Hematopoietic multipotent progenitor cell treated with erythropoietin and hydrocortisone succinate and interleukin-3 and kit ligand, for 15 days (in vitro differentiated cells): ENCODE data around the gene CNRIP1.
"Not testable (repeated sequence)": the region's sequence is repeated elsewhere in the genome, so short reads cannot be mapped to it uniquely, and the experiment has no call there.

Experiments used
- DNase-seq: peaks from one replicate; pipeline ENCODE4 v3.0.0-alpha.2; 2015; ENCODE audit warnings: low spot score

Gene CNRIP1

DNA sequence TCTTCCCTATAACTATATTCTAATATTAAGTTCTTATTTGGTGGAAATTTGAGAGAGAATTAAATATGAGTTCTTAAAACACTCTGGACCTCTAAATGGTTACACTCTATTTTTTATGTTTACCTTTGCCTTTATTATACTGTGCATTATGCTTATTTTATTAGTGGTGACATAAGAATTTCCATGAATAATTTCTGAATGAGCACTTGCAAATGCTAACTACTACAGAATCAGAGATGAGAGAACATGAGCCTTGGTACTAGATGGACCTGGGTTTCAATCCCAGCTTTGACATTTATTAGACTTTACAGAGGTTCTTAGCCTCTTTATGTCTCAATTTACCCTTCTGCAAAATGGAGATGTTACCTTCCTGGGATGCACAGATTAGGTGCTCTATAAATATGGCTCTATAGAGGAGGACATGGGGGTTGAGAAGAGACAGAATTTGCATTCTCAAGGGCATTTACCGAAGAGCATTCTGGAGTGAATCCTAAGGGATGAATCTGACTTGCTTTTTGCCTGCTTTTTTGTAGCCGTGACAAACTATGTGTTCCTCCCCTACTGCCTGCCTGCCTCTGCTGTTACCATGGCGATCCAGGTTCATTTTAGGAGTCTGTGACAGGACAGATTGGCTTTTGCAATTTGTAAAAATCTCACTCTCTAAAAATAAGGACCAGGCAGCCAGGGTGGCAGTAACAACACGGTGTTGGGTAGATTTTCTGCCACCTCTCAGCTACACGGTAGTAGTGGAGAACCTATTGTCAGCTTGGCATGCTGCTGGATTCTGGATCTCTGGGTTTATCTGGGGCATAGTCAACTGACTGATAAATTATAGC is 20.7 kb upstream of the CNRIP1 start:
- no peak for DNase-seq

DNA sequence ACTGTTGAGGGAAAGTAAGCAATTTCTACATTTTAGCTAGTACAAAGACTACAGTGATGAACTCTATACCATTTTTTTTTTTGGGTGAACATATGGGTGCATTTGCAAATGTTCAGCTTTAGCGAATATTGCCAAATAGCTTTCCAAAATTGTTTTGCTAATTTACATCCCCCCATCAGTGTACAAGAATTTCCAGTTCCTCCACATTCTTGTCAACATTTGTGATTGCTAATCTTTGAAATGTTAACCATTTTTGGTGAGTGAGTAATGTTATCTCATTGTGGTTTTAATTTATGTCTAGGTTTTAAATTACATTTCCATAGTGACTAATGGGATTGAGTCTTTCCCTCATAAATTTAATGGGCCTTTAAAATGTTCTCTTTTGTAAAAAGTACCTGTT is 16.4 kb upstream of the CNRIP1 start:
- DNase-seq = no peak

DNA sequence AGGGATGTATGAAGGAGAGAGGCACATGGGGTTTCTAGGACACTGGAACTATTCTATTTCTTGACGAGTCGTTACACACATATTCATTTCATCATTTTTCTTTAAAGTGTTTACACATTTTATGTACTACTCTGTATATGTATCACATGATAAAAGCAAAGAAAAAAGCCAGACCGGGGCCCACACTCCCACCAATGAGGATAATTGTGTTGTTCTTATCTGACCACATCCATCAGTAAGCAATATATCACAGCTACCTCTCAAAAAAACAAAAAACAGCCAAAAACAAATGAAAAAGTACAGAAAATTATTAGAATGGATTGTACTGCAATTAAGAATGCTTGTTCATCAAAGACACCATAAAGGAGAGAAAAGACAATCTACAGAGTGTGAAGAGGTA is 14.2 kb upstream of the CNRIP1 start:
- no peak for DNase-seq

DNA sequence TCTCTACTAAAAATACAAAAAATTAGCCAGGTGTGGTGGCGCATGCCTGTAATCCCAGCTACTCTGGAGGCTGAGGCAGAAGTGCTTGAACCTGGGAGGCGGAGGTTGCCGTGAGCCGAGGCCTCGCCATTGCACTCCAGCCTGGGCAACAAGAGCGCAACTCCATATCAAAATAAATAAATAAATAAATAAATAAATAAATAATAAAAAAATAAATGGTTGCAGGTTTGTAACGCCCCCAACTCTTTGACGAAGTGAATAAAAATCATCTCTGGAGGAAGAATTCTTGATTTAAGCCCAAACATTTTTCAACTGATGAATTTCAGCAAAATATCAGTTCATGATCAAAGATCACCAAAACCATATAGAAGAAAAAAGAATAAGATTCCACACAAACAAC is 13.3 kb upstream of the CNRIP1 start:
- DNase-seq = no peak

DNA sequence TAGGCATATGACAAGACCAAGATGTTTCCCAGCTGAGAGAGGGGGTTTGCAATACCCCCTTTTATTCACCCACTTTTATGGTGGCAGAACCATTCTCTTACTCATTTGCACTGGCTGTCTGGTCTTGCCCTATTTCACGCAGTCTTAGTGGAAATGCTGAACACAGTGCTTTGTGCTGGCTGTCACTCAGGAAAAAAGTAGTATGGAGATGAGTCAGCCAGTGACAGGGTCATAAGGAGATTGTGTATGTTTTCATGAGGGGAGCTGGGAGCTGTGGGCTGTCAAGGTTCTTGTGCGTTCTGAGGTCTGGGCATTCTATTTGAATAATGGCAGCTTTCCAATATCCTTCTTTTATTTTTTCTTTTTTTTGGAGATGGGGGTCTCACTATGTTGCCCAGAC is 10.9 kb upstream of the CNRIP1 start:
- DNase-seq = no peak

DNA sequence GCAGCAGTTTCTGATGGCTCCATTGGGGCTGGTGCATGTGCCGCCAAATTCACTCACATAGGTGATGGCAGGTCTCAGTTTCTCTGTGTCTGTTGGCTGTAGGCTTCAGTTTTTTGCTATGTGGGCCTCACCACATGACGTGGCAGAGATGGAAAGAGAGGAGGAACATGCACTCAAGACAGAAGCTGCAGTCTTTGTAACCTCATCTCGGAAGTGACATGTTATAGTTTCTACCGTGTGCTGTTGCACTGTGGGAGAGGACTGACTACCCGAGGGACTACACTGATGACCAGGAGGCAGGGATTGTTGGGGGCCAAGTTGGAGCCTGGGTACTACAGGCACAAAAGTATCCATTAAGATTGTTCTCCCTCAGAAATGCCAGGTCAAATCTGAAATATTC is 9.2 kb upstream of the CNRIP1 start:
- no peak for DNase-seq

DNA sequence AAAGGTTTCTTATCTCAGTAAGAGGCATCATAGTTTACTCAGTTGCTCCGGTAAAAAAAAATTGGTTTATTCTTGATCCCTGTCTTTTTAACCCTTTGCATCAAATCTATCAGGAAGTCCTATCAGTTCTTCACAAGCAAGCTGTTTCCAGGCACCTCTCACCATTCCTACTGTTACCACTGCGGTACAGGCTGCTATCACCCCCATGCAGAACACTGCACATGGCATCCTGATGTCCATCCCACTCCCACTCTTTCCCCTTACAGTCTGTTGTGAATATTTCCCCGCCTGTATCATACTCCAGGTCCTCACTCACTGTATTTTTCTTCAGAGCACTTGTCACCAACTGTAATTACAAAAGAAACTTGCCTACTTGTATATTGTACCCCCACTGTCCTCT is 5.3 kb upstream of the CNRIP1 start:
- no peak for DNase-seq

DNA sequence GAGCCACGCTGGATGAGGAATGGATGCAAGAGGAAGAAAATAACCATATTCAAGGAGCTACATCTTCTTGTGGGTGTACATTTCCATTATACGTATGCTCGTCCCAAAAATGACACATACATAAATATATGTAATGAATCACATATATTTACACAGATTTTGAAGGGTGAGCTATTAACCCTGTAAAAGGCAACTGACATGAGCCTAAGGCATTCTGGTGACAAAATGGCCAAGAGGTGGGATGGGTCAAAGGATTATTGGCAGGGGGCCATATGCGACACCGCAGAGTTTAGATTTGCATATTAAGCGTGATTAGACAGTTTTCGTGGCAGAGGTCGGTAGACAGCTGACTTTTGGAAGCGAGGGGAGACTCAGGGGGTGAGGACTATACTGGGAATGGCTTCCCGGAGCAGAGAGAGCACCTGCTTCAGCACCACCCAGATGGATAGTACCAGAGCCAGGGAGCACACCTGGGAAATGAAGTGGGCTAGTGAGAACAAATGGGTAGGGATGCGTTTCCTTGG is 431 bp upstream of the CNRIP1 start:
- peak; percentile 91 for DNase-seq

DNA sequence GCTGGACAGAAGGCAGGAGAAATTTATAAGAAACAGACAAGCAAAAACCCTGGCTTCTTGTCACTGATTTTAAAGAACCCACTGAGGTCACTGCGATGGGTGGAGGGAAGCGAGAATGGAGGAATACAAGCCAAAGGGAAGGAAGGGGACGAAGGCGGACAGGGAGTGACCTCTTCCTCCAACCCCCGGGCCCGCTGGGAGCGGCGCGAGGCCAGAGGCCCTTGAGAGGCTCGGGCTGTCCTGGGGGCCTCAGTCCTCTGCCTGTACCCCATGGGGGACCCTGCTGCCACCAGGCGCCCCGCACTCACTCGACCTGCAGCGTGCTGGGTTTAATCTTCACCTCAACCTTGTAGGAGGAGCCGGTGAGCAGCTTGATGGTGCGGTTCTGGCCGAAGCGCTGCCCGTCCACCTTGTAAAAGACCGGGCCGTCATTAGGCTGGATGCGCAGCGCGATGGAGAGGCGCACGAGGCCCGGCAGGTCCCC is 793 bp downstream of the CNRIP1 start:
- DNase-seq = peak; percentile 35

DNA sequence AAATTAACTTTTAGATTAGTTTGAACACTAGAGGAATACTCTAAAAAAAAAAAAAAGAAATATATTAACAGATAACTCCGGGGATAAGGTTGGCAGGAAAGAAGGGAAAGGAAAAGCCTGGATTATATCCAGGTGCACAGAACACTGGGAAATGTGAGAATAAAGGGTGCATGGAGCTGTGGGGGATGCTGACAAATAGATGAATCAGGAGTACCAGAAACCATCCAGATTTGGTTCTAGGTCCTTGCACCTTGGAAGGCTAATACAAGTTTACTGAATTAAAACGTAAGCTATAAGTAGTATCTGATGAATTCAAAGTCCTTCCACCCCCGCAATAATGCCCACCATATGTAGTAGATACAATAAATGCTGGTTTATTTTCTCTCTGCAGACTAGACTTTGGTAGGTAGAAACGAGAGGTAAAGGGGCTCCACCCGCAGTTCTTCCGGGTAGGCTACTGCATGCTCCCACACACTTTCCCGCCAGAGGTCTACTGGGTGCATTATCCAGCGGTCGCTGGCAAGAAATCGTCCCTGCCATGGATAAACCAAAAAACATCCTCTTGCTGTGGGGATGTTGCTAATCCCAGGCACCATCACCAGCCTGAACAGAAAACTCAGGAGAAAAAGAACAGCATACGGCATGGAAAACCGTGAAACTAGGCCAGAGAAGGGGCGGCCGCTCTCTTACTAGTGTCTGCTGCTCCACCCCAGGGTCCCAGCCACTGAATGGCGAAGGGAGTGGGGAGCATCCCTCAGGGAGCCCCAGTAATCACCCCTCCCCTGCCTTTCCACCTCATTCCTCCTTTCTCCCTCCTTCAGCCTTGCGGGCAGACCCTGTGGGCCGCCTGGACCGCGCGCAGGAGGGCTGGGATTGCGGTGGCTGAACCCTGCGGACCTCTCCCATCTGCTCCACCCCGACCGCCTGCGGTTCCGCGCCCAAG is 1.5 kb downstream of the CNRIP1 start:
- DNase-seq = peak; percentile 13

DNA sequence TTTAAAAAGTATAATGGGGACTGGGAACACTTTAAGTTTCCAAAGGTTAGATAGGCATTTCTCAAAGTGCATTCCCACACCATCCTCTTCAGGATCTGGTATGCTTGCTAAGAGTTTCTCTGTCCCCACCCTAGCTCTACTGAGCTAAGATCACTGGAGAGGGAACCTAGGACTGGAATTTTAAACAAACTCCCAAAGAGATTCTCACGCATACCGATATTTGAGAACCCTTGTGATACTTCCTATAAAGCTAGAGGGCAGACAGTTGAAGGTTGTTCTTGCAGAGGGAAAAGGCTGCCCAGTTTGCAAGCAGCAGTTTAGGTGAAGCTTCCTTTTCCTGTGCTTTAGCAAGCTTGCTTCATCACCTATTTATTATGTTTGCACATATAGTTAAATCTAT is 3.6 kb downstream of the CNRIP1 start:
- no peak for DNase-seq

DNA sequence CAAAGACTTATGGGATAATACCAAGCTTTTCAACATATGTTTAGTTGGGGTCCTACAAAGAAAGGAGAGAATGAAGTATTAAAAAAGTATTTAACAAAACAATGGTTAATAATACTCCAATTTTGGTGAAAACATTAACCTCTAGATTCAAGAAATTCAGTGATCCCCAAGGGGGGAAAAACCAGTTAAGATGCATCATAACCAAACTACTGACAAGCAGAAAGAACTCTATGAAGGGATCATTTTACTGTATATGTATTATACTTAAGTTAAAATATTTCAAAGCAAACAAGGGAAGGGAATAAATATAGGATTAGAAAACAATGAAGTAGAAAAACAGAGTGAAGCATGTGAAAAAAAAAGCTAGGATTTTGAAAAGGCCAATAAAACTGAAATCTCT is 8.7 kb downstream of the CNRIP1 start:
- DNase-seq = no peak

DNA sequence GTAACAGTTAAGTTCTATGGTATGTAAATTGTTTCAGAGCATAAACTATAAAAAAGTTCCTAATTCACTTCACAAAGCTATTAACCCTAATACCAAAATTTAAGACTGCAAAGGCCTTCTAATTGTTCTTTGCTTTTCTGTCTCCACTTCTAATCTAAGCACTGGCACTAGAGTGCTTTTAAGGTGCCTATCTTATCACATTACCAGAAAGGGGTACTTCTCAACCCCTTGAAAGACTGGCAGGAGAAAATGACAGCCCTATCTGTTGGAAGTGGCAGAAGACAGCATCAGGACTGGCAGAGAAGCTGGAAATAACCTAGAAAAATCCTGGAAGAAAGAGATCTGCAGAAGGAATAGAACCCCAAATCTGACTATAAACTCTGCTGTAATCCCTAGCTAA is 10.3 kb downstream of the CNRIP1 start:
- DNase-seq = no peak

DNA sequence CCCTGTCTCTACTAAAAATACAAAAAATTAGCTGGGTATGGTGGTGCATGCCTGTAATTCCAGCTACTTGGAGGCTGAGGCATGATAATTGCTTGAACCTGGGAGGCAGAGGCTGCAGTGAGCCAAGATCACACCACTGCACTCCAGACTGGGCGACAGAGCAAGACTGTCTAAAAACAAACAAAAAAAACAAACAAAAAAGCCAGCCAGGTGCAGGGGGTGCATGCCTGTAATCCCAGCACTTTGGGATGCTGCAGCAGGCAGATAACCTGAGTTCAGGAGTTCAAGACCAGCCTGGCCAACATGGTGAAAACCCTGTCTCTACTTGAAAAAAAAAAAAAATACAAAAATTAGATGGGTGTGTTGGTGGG is 15.9 kb downstream of the CNRIP1 start:
- not testable (repeated sequence) for DNase-seq

DNA sequence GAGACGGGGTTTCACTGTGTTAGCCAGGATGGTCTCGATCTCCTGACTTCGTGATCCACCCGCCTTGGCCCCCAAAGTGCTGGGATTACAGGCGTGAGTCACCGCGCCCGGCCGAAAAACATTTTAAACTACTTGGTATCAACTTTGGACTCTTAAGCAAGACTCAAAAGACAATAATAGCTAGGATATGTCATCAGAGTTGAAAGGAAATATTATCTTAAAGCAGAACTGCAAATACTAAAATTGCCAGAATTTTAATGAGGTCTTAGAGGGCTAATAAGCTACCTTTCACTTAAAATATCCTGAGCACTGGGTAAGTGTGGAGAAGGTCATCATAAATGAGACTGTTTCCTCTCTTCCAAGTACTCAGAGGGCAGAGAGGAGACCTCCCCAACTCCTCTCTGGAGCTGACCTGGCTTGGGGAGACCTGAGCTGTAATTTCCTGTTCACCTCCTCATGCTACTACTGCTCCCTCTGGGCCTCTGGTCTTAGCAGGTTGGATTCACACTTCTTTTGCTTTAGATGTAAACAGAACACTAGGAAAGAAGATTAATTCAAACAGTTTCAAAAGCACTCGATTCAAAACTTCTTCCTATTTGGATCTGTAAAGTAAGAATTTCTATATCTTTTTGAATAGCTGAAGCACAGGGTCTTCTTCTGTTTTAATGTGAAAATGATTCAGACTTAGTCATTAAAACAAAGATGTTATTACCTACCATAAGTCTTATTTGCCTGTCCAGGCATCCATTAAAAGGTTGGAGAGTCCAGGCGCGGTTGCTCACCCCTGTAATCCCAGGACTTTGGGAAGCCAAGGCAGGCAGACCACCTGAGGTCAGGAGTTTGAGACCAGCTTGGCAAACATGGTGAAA is 16.5 kb downstream of the CNRIP1 start:
- DNase-seq = no peak

DNA sequence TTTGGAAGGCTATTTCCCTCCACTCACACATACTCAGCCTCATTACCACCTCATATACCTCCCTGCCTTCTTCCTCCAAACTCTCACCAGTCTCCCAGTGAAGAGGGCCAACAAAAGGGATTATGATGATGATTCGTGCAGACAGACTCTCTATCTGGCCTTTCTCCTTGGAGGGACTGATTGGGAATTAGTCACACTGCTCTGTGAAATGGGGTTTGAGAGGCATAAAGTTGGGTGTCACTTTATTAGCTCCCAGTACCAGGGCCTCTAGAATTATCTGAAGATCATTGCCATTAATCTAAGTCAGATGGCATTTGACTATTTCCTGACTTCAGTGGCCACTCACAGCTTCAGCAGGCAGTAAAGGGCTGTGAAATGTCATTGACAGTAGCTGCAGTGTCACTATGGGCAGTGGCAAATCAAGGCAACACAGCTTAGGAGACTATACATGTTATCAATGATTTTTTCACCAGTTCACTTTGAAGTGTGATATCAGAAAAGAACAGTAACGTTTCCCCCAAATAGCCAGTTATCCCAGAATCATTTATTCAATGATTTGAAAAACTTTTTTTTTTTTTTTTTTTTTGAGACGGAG is 17.4 kb downstream of the CNRIP1 start:
- no peak for DNase-seq

DNA sequence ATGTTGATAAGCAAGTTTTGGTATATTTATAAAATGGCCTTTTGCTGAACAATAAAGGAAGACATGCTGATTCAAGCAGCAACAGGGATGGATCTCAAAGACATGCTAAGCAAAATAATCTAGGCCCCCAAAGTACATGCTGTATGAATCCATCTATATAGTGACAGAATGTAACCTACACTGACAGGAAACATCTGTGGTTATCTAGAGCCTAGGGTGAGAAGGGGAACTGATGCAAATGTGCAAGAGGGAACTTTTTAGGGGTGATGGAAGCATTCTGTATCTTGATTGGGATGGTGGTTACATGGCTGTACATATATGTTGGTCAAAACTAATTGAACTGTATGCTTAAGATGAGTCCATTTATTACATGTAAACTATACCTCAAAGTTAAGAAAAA is 24.2 kb downstream of the CNRIP1 start:
- DNase-seq = no peak

DNA sequence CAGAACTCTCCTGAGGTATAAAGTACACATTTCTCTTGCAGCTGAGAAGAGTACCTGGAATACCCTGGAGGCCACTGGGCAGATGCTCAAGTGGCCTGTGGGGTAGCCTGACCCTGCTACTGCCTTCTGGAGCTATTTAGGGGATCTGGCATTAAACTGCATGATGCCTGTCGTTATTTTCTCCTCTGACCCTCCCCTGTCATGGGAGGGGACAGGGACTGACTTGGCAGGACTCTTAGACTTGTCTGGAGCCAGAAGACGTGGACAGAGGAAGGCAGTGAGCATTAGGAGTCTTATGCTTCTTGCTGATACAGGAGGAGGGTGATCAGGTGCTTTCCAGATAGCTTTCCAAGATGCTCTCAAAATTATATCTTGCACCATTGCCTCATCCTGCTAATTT is 24.8 kb downstream of the CNRIP1 start:
- no peak for DNase-seq

DNA sequence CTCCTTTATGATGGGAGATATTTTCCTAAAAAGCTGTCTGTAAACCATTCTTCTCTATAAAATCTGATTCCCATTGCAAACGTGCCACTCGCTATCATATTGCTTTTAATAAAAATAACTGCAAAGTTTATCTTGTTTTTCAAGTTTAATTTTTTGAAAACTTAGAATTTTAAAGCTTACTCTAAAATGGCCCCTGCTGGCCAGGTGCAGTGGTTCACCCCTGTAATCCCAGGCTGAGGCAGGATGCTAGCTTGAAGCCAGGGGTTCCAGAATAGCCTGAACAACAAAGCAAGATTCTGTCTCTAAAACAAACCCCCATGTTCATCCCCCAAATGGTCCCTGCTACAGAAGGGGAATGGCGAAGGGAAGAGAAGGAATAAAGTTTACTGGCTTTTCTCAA is 25.6 kb downstream of the CNRIP1 start:
- DNase-seq = no peak

DNA sequence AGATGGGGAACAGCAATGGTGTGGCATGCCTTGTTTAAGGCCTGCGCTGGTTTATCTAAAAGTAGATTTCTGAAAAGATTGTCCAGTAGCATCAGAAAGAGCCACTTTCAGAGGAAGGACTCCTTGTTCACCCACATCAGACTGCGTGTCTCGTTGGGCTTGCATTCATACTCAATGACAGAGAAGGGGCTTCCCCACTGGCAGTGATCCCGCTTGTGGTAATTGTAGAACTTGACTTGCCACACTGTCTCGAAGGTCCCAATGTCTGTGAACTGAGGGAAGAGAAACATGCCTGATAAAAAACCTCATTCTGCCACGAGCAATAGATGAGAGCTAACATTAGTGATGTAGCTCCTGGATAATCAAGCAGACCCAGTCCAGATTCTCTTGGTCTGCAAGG is 26.0 kb downstream of the CNRIP1 start:
- no peak for DNase-seq

DNA sequence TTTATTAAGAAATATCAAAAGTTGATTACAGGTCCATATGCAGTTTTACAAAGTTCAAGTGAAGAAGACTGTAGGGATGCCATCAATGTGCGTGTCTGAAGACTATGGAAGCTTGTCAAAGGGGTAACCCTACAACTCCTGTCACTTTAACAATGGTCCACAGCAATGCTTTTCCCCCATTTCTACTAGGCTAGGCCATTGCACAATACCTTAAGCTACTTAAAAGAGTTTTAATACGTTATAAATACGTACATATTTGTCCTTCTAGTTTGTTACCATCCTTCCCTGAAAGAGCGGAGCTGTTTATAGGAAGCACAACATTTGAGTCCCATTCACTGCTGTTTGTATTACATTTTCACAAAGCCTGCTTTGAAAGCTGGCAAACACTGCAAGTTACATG is 26.7 kb downstream of the CNRIP1 start:
- no peak for DNase-seq
